HepG2 (cell line): ENCODE data around the gene GLTPD2. TPM values are rescaled to one million over a fixed set of nuclear protein-coding genes. Genes with fewer than 3 reads are reported as not detected.
A peak's percentile ranks its signal among the peaks of the same experiment; 100 is the strongest.

Source experiments
- BRD4 ChIP-seq: sonication (generic); formaldehyde crosslinking; IDR thresholded peaks from 2 replicates; pipeline ENCODE4 v1.4.0; 2020; ENCODE audit warnings: missing genetic modification reagents
- NFRKB ChIP-seq: fragments of 450-650 bp; IDR thresholded peaks from 2 replicates; pipeline ENCODE4 v1.6.1; 2017
- PCBP2 ChIP-seq: fragments of 200-400 bp; formaldehyde crosslinking; optimal IDR thresholded peaks from 2 replicates; pipeline ENCODE3; 2018; ENCODE audit warnings: low read length, low read depth; ENCODE audit not compliant: poor library complexity, severe bottlenecking
- REPIN1 ChIP-seq: sonication (generic); formaldehyde crosslinking; IDR thresholded peaks from 2 replicates; pipeline ENCODE4 v1.8.0; 2022; ENCODE audit warnings: missing genetic modification reagents, low read depth, mild to moderate bottlenecking, borderline replicate concordance
- SRSF4 ChIP-seq: fragments of 200-400 bp; formaldehyde crosslinking; IDR thresholded peaks from one replicate; pipeline ENCODE4 v1.6.1; 2018; ENCODE audit warnings: mild to moderate bottlenecking, low read depth, low read length, moderate library complexity; ENCODE audit not compliant: poor library complexity, severe bottlenecking
- ZNF234 ChIP-seq: sonication (generic); formaldehyde crosslinking; conservative IDR thresholded peaks from 2 replicates; pipeline ENCODE4 v1.5.1; 2020; ENCODE audit warnings: mild to moderate bottlenecking, missing genetic modification reagents
- ZNF644 ChIP-seq: IDR thresholded peaks from 2 replicates; pipeline ENCODE4 v1.6.1; 2016; ENCODE audit warnings: low read depth
- polyA plus RNA-seq, 8 experiments: library from polyadenylated mRNA; depleted of rRNA in 3 of 8; stranded (reverse) in 7 of 8; unstranded in 1 of 8; fragments of >200 nt; fragmentation: Illumina TruSeq in 4 of 8; extraction: Trizol in 4 of 8; gene quantifications; 2 replicates each; pipeline versions ENCODE4 v1.2.1 to v1.2.3, GENCODE V29; 2011 to 2016; ENCODE audit warnings: low read depth in 4 of 8, missing spikeins in 1 of 8, mixed read lengths in 1 of 8; ENCODE audit not compliant: insufficient read depth in 1 of 8
- total RNA-seq, 5 experiments: library from RNA; depleted of rRNA; stranded (reverse); fragments of >200 nt; fragmentation: Illumina TruSeq; extraction: Trizol; gene quantifications; 2 replicates each; pipeline ENCODE4 v1.2.3, GENCODE V29; 2016; ENCODE audit warnings: low read depth in 1 of 5
- TF ChIP-seq, protein P1 (sequence below): sonication (generic); formaldehyde crosslinking; IDR thresholded peaks from 2 replicates; pipeline ENCODE4 v1.8.0; 2022; ENCODE audit warnings: mild to moderate bottlenecking, missing genetic modification reagents, moderate library complexity
- TF ChIP-seq, protein P2 (sequence below): IDR thresholded peaks from 2 replicates; pipeline ENCODE4 v1.6.1; 2016; ENCODE audit warnings: mild to moderate bottlenecking
- TF ChIP-seq, protein P3 (sequence below): sonication (generic); formaldehyde crosslinking; IDR thresholded peaks from 2 replicates; pipeline ENCODE4 v1.4.0; 2020; ENCODE audit warnings: missing genetic modification reagents
- TF ChIP-seq, protein P4 (sequence below): sonication (generic); formaldehyde crosslinking; IDR thresholded peaks from 2 replicates; pipeline ENCODE4 v1.4.0; 2020; ENCODE audit warnings: missing genetic modification reagents
- TF ChIP-seq, protein P5 (sequence below): sonication (generic); formaldehyde crosslinking; IDR thresholded peaks from 2 replicates; pipeline ENCODE4 v1.5.1; 2020; ENCODE audit warnings: missing genetic modification reagents, mild to moderate bottlenecking, borderline replicate concordance
- TF ChIP-seq, protein P6 (sequence below): sonication (generic); formaldehyde crosslinking; IDR thresholded peaks from 2 replicates; pipeline ENCODE4 v1.4.0; 2020; ENCODE audit warnings: missing genetic modification reagents
- TF ChIP-seq, protein P7 (sequence below): sonication (generic); formaldehyde crosslinking; IDR thresholded peaks from 2 replicates; pipeline ENCODE4 v1.4.0; 2020; ENCODE audit warnings: missing genetic modification reagents; ENCODE audit errors: not compliant biosample characterization

GLTPD2 gene
- total and polyA plus RNA-seq, 2 of the 13 experiments (the other 11 are each of a cell fraction or from before 2014, with no cell fraction given): 7.5 to 12.9 TPM

DNA sequence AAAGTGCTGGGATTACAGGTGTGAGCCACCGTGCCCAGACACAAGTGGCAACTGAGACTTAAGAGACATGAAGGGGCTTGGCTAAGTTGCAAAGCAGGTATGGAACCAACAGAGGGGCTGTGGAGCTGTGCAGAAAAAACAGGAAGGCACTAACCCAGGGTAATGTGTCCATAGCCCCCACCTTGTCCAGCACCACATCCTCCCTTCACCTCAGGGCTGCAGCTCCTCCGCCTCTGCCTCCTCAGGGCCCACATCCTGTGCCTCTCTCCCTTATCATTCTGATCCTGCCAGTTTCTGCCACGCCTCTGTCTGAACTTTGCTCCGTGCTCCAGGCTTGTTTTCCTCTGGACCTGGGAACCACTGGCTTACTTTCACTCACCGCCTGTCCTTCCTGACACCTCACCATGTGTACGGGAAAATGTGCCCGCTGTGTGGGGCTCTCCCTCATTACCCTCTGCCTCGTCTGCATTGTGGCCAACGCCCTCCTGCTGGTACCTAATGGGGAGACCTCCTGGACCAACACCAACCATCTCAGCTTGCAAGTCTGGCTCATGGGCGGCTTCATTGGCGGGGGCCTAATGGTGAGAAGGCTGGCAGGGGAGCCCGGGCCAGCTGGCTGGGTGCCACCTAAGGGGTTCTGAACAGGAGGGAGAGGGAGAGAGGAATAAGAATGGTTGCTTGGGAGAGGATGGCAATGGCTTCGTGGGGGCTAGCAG is 17.1 kb upstream of the GLTPD2 start, which contains the start of gene TM4SF5 (continued):
- TF ChIP-seq, protein P1, sequence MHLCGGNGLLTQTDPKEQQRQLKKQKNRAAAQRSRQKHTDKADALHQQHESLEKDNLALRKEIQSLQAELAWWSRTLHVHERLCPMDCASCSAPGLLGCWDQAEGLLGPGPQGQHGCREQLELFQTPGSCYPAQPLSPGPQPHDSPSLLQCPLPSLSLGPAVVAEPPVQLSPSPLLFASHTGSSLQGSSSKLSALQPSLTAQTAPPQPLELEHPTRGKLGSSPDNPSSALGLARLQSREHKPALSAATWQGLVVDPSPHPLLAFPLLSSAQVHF (CRISPR knock-in tag): no peak
- no peak for TF ChIP-seq PCBP2
- TF ChIP-seq, protein P2, sequence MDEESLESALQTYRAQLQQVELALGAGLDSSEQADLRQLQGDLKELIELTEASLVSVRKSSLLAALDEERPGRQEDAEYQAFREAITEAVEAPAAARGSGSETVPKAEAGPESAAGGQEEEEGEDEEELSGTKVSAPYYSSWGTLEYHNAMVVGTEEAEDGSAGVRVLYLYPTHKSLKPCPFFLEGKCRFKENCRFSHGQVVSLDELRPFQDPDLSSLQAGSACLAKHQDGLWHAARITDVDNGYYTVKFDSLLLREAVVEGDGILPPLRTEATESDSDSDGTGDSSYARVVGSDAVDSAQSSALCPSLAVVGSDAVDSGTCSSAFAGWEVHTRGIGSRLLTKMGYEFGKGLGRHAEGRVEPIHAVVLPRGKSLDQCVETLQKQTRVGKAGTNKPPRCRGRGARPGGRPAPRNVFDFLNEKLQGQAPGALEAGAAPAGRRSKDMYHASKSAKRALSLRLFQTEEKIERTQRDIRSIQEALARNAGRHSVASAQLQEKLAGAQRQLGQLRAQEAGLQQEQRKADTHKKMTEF: peak; percentile 78; the same call in 1 of the 2 replicates
- TF ChIP-seq, protein P3, sequence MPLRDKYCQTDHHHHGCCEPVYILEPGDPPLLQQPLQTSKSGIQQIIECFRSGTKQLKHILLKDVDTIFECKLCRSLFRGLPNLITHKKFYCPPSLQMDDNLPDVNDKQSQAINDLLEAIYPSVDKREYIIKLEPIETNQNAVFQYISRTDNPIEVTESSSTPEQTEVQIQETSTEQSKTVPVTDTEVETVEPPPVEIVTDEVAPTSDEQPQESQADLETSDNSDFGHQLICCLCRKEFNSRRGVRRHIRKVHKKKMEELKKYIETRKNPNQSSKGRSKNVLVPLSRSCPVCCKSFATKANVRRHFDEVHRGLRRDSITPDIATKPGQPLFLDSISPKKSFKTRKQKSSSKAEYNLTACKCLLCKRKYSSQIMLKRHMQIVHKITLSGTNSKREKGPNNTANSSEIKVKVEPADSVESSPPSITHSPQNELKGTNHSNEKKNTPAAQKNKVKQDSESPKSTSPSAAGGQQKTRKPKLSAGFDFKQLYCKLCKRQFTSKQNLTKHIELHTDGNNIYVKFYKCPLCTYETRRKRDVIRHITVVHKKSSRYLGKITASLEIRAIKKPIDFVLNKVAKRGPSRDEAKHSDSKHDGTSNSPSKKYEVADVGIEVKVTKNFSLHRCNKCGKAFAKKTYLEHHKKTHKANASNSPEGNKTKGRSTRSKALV: peak; percentile 64
- TF ChIP-seq NFRKB: no peak
- peak; percentile 88 for TF ChIP-seq BRD4 (CRISPR knock-in tag)
- TF ChIP-seq, protein P4, sequence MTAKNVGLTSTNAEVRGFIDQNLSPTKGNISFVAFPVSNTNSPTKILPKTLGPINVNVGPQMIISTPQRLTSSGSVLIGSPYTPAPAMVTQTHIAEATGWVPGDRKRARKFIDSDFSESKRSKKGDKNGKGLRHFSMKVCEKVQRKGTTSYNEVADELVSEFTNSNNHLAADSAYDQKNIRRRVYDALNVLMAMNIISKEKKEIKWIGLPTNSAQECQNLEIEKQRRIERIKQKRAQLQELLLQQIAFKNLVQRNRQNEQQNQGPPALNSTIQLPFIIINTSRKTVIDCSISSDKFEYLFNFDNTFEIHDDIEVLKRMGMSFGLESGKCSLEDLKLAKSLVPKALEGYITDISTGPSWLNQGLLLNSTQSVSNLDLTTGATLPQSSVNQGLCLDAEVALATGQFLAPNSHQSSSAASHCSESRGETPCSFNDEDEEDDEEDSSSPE (CRISPR knock-in tag): peak; percentile 72; the same call in 1 of the 2 replicates
- 0 out of 2 replicates have a peak, but pooled peaks have one; percentile 36 for TF ChIP-seq ZNF234 (CRISPR knock-in tag)
- TF ChIP-seq, protein P5, sequence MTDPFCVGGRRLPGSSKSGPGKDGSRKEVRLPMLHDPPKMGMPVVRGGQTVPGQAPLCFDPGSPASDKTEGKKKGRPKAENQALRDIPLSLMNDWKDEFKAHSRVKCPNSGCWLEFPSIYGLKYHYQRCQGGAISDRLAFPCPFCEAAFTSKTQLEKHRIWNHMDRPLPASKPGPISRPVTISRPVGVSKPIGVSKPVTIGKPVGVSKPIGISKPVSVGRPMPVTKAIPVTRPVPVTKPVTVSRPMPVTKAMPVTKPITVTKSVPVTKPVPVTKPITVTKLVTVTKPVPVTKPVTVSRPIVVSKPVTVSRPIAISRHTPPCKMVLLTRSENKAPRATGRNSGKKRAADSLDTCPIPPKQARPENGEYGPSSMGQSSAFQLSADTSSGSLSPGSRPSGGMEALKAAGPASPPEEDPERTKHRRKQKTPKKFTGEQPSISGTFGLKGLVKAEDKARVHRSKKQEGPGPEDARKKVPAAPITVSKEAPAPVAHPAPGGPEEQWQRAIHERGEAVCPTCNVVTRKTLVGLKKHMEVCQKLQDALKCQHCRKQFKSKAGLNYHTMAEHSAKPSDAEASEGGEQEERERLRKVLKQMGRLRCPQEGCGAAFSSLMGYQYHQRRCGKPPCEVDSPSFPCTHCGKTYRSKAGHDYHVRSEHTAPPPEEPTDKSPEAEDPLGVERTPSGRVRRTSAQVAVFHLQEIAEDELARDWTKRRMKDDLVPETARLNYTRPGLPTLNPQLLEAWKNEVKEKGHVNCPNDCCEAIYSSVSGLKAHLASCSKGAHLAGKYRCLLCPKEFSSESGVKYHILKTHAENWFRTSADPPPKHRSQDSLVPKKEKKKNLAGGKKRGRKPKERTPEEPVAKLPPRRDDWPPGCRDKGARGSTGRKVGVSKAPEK: no peak
- no peak for TF ChIP-seq SRSF4
- TF ChIP-seq, protein P6, sequence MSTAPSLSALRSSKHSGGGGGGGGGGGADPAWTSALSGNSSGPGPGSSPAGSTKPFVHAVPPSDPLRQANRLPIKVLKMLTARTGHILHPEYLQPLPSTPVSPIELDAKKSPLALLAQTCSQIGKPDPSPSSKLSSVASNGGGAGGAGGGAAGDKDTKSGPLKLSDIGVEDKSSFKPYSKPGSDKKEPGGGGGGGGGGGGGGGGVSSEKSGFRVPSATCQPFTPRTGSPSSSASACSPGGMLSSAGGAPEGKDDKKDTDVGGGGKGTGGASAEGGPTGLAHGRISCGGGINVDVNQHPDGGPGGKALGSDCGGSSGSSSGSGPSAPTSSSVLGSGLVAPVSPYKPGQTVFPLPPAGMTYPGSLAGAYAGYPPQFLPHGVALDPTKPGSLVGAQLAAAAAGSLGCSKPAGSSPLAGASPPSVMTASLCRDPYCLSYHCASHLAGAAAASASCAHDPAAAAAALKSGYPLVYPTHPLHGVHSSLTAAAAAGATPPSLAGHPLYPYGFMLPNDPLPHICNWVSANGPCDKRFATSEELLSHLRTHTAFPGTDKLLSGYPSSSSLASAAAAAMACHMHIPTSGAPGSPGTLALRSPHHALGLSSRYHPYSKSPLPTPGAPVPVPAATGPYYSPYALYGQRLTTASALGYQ (CRISPR knock-in tag): peak; percentile 91
- peak; percentile 58; the same call in 1 of the 2 replicates for TF ChIP-seq REPIN1 (CRISPR knock-in tag)
- TF ChIP-seq, protein P7, sequence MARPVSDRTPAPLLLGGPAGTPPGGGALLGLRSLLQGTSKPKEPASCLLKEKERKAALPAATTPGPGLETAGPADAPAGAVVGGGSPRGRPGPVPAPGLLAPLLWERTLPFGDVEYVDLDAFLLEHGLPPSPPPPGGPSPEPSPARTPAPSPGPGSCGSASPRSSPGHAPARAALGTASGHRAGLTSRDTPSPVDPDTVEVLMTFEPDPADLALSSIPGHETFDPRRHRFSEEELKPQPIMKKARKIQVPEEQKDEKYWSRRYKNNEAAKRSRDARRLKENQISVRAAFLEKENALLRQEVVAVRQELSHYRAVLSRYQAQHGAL (CRISPR knock-in tag): peak; percentile 92
- peak; percentile 60; the same call in 1 of the 2 replicates for TF ChIP-seq ZNF644 (CRISPR knock-in tag)
